ENCODE results near the gene INPP5A.

INPP5A gene

GRCh38 chr10:132496360-132497062 lies 41.1 kb upstream of the INPP5A start:
- H3K9me3 ChIP-seq (ENCODE audit: control insufficient read depth, insufficient read depth, low read depth, low read length), result no peaks in the 10 kb centered on the region
- H3K4me3 ChIP-seq (ENCODE audit: low read depth, low read length), result no peak overlapping the region
- H3K27ac ChIP-seq (ENCODE audit: low read depth, low read length), result no peak overlapping the region
- H3K4me1 ChIP-seq (ENCODE audit: control insufficient read depth, insufficient read depth, low read length), result no peaks in the 10 kb centered on the region
- H3K9ac ChIP-seq (ENCODE audit: low read length), result no peak overlapping the region
- H3K27me3 ChIP-seq (ENCODE audit: control insufficient read depth, insufficient read depth, low read length), result no peaks in the 10 kb centered on the region; the same call in 1 of the 2 replicates
- no peaks in the 10 kb centered on the region for H3K36me3 ChIP-seq (ENCODE audit: control insufficient read depth, insufficient read depth, low read length)

DNA sequence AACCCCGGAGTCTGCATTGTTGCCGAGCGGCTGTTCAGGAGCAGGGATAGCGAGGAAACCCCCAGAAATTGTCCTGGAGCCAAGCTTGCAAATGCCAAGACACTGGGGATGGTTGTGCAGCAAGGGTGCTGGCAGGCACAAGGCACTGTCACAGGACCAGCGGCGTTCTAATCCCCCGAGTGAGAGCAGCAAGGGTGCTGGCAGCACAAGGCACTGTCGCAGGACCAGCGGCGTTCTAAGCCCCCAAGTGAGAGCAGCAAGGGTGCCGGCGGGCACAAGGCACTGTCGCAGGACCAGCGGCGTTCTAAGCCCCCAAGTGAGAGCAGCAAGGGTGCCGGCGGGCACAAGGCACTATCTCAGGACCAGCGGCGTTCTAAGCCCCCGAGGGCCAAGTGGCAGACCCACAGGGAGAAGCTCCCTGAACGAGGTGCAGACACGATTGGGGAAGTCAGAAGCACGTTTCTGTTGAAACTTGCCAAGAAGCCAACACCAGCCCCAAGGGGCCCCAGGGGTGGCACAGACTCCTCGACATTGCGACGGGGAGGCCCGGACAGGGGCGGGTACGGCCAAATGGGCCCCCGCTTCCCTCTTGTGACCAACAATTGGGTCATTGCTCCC lies 40.4 kb upstream of the INPP5A start:
- no peak overlapping the region for H3K9ac ChIP-seq (ENCODE audit: low read length)
- H3K4me1 ChIP-seq (ENCODE audit: control insufficient read depth, insufficient read depth, low read length), result no peaks in the 10 kb centered on the region
- H3K4me3 ChIP-seq (ENCODE audit: low read depth, low read length), result no peak overlapping the region
- H3K27me3 ChIP-seq (ENCODE audit: control insufficient read depth, insufficient read depth, low read length), result no peaks in the 10 kb centered on the region; the same call in 1 of the 2 replicates
- H3K36me3 ChIP-seq (ENCODE audit: control insufficient read depth, insufficient read depth, low read length), result no peaks in the 10 kb centered on the region
- no peak overlapping the region for H3K27ac ChIP-seq (ENCODE audit: low read depth, low read length)
- H3K9me3 ChIP-seq (ENCODE audit: control insufficient read depth, insufficient read depth, low read depth, low read length), result no peaks in the 10 kb centered on the region

DNA sequence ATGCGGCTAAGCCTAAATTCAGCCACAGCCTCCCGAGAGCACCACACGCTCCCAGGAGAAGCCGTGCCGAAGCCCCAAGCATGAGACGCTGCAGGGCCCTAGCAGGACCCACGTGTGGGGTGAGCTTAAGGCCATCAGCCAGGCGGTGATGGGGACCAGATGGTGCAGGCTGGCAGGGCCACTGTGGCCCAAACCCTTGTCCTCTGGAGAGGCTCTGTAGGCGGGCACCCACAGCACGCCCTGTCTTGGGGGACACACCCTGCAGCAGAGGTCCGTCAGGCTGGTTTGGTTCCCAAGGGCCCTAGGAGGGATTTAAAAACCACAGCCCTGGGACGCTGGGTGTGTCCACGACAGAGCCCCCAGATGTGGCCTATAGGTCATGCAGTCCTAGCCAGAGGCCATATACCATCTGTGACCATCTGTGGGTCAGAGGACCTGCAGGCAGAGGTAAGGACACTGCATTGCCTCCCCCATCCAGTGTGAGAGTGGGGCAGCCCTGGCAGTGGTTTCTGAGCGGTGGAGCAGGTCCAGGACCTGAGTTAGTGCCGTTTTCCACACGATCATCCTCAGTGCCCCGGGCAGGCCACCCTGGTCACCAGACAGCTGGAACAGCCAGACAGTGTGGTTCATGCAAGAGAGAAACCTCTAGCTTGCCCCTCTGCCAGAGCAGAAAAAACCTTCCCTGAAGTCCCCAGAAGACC lies 39.6 kb upstream of the INPP5A start:
- Histone ChIP-seq H3K9ac (ENCODE audit: low read length) (no peak overlapping the region), H3K27ac (ENCODE audit: low read depth, low read length) (no peak overlapping the region), H3K4me3 (ENCODE audit: low read depth, low read length) (no peak overlapping the region), H3K27me3 (ENCODE audit: control insufficient read depth, insufficient read depth, low read length) (no peaks in the 10 kb centered on the region; the same call in 1 of the 2 replicates), H3K9me3 (ENCODE audit: control insufficient read depth, insufficient read depth, low read depth, low read length) (no peaks in the 10 kb centered on the region), H3K36me3 (ENCODE audit: control insufficient read depth, insufficient read depth, low read length) (no peaks in the 10 kb centered on the region), H3K4me1 (ENCODE audit: control insufficient read depth, insufficient read depth, low read length) (no peaks in the 10 kb centered on the region)

DNA sequence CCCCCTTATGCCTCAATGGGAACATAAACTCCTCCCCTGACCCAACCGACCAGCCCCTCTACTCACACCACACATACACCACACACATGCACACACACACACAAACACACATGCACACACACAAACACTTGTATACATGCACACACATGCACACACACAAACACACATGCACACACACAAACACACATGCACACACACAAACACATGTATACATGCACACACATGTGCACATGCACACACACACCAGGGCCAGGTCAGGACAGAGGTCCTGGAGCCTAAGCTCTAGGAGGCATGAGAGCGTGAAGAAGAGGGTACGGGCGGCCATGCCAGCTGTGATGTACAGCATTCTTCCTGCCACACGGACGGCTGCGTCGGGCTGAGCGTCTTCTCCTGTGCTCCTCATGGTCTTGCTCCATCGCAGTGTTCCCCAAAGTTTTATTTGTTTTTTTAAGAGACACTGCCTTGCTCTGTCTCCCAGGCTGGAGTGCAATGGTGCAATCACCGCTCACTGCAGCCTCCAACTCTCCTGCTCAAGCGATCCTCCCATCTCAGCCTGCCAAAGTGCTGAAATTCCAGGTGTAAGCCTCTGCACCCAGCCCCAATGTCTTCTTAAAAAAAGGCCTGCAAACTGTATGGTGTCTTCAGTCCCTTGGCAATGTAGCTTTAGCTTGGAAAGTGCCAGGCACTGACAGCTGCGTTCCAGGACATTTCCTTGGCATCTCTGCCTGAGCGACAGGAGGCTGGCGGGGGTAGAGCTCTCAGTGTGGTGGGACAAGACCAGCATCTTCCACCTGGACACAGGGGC lies 38.8 kb upstream of the INPP5A start:
- no peaks in the 10 kb centered on the region for H3K9me3 ChIP-seq (ENCODE audit: control insufficient read depth, insufficient read depth, low read depth, low read length)

DNA sequence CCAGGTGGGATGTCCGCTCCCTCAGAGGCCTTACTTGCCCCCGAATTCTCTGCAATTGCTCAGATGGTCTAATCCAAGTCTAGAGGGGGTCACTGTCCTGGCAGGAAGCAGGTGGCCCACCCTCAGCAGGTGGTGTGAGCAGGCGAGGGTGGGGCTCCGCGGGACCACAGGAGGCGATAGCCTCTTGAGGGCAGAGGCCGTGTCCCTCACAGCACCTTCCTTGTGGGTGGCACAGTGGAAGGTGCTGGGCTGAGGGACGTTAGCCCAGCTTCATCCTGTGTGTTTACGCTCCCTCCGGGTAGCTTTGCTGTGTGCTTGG lies 38.3 kb upstream of the INPP5A start:
- no peak overlapping the region for H3K27ac ChIP-seq (ENCODE audit: low read depth, low read length)
- H3K9me3 ChIP-seq (ENCODE audit: control insufficient read depth, insufficient read depth, low read depth, low read length), result no peaks in the 10 kb centered on the region
- no peaks in the 10 kb centered on the region for H3K4me1 ChIP-seq (ENCODE audit: control insufficient read depth, insufficient read depth, low read length)
- H3K27me3 ChIP-seq (ENCODE audit: control insufficient read depth, insufficient read depth, low read length), result no peaks in the 10 kb centered on the region; the same call in 1 of the 2 replicates
- H3K9ac ChIP-seq (ENCODE audit: low read length), result no peak overlapping the region
- H3K36me3 ChIP-seq (ENCODE audit: control insufficient read depth, insufficient read depth, low read length), result no peaks in the 10 kb centered on the region
- H3K4me3 ChIP-seq (ENCODE audit: low read depth, low read length), result no peak overlapping the region

More for the DNA sequence above, 38.8 kb upstream of the INPP5A start:
- no peak overlapping the region for H3K27ac ChIP-seq (ENCODE audit: low read depth, low read length)
- H3K27me3 ChIP-seq (ENCODE audit: control insufficient read depth, insufficient read depth, low read length), result no peaks in the 10 kb centered on the region; the same call in 1 of the 2 replicates
- H3K9ac ChIP-seq (ENCODE audit: low read length), result no peak overlapping the region
- no peaks in the 10 kb centered on the region for H3K36me3 ChIP-seq (ENCODE audit: control insufficient read depth, insufficient read depth, low read length)
- no peaks in the 10 kb centered on the region for H3K4me1 ChIP-seq (ENCODE audit: control insufficient read depth, insufficient read depth, low read length)
- H3K4me3 ChIP-seq (ENCODE audit: low read depth, low read length), result no peak overlapping the region

DNA sequence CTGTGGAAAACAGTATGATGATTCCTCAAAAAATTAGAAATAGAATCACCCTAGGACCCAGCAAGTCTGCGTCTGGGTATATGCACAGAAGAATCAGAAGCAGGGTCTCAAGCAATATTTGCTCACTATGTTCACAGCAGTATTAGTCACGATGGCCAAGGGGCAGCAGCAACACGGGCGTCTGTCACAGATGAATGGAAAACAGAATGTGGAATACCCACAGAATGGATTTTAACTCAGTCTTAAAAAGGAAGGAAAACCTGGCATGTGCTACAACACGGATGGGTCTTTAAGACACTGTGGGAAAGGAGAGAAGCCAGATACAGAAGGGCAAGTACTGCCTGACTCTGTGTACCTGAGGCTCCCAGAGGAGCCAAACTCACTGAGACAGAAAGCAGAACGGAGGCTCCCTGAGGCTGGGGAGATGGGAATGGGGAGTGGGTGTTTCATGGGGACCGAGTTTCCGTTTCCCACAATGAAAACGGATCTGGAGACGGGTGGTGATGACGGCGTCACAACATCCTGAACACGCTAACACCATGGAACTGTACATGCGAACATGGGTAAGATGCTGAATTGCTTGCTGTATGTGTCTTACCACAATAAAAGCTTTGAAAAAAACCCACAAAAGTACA lies 36.7 kb upstream of the INPP5A start:
- H3K36me3 ChIP-seq (ENCODE audit: control insufficient read depth, insufficient read depth, low read length), result no peaks in the 10 kb centered on the region
- H3K4me3 ChIP-seq (ENCODE audit: low read depth, low read length), result no peak overlapping the region
- no peak overlapping the region for H3K27ac ChIP-seq (ENCODE audit: low read depth, low read length)
- H3K9me3 ChIP-seq (ENCODE audit: control insufficient read depth, insufficient read depth, low read depth, low read length), result no peaks in the 10 kb centered on the region
- H3K9ac ChIP-seq (ENCODE audit: low read length), result no peak overlapping the region
- no peaks in the 10 kb centered on the region; the same call in 1 of the 2 replicates for H3K27me3 ChIP-seq (ENCODE audit: control insufficient read depth, insufficient read depth, low read length)
- H3K4me1 ChIP-seq (ENCODE audit: control insufficient read depth, insufficient read depth, low read length), result no peaks in the 10 kb centered on the region

- Histone ChIP-seq H3K27ac (ENCODE audit: low read depth, low read length) (no peak overlapping the region), H3K9me3 (ENCODE audit: control insufficient read depth, insufficient read depth, low read depth, low read length) (no peaks in the 10 kb centered on the region), H3K9ac (ENCODE audit: low read length) (no peak overlapping the region), H3K4me1 (ENCODE audit: control insufficient read depth, insufficient read depth, low read length) (no peaks in the 10 kb centered on the region), H3K27me3 (ENCODE audit: control insufficient read depth, insufficient read depth, low read length) (no peaks in the 10 kb centered on the region; the same call in 1 of the 2 replicates), H3K36me3 (ENCODE audit: control insufficient read depth, insufficient read depth, low read length) (no peaks in the 10 kb centered on the region), H3K4me3 (ENCODE audit: low read depth, low read length) (no peak overlapping the region)
These were observed 34.9 kb upstream of the INPP5A start for GRCh38 chr10:132502544-132503300.

- Histone ChIP-seq H3K27me3 (ENCODE audit: control insufficient read depth, insufficient read depth, low read length) (no peaks in the 10 kb centered on the region; the same call in 1 of the 2 replicates), H3K9ac (ENCODE audit: low read length) (no peak overlapping the region), H3K4me1 (ENCODE audit: control insufficient read depth, insufficient read depth, low read length) (no peaks in the 10 kb centered on the region), H3K4me3 (ENCODE audit: low read depth, low read length) (no peak overlapping the region), H3K27ac (ENCODE audit: low read depth, low read length) (no peak overlapping the region), H3K36me3 (ENCODE audit: control insufficient read depth, insufficient read depth, low read length) (no peaks in the 10 kb centered on the region), H3K9me3 (ENCODE audit: control insufficient read depth, insufficient read depth, low read depth, low read length) (no peaks in the 10 kb centered on the region)
These were observed 33.8 kb upstream of the INPP5A start for GRCh38 chr10:132503581-132504421.

- H3K27me3 ChIP-seq (ENCODE audit: control insufficient read depth, insufficient read depth, low read length), result no peaks in the 10 kb centered on the region; the same call in 1 of the 2 replicates
- no peaks in the 10 kb centered on the region for H3K4me1 ChIP-seq (ENCODE audit: control insufficient read depth, insufficient read depth, low read length)
- no peaks in the 10 kb centered on the region for H3K36me3 ChIP-seq (ENCODE audit: control insufficient read depth, insufficient read depth, low read length)
- no peak overlapping the region for H3K4me3 ChIP-seq (ENCODE audit: low read depth, low read length)
- H3K9ac ChIP-seq (ENCODE audit: low read length), result no peak overlapping the region
- no peaks in the 10 kb centered on the region for H3K9me3 ChIP-seq (ENCODE audit: control insufficient read depth, insufficient read depth, low read depth, low read length)
- H3K27ac ChIP-seq (ENCODE audit: low read depth, low read length), result no peak overlapping the region
These were observed 32.9 kb upstream of the INPP5A start for GRCh38 chr10:132504501-132505272.

Measured in HUES6 (cell line).